CD1c-positive myeloid dendritic cell (primary cell): ENCODE data around the gene CEACAM16.
"Not testable (repeated sequence)": the region's sequence is repeated elsewhere in the genome, so short reads cannot be mapped to it uniquely, and the experiment has no call there.

ENCODE experiments used
- DNase-seq: peaks from one replicate; pipeline ENCODE4 v3.0.0-alpha.2; 2016; ENCODE audit errors: extremely low spot score

The CEACAM16 gene

DNA sequence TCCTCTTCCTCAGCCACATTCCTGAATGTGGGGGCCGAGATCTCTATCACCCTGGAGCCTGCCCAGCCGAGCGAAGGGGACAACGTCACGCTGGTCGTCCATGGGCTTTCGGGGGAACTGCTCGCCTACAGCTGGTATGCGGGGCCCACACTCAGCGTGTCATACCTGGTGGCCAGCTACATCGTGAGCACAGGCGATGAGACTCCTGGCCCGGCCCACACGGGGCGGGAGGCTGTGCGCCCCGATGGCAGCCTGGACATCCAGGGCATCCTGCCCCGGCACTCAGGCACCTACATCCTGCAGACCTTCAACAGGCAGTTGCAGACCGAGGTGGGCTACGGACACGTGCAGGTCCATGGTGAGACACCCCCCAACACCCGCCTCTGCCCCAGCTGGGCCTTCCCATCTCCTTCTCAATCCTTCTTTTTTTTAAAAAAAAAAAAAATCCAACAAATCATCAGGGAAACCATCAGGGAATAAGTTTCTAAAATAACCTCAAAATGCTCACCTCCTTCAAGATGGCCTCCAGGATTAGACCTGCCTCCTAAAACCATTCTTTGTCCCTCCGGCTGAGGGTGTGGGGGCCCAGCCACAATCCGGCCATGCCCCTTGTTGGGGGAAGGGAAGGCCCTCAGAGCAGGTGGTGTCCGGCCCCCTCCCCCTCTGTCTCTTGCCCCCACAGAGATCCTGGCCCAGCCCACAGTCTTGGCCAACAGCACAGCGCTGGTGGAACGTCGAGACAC lies 4.6 kb downstream of the CEACAM16 start:
- no peak for DNase-seq

GRCh38 chr19:44704982-44705381 lies 6.0 kb downstream of the CEACAM16 start:
- DNase-seq: no peak

DNA sequence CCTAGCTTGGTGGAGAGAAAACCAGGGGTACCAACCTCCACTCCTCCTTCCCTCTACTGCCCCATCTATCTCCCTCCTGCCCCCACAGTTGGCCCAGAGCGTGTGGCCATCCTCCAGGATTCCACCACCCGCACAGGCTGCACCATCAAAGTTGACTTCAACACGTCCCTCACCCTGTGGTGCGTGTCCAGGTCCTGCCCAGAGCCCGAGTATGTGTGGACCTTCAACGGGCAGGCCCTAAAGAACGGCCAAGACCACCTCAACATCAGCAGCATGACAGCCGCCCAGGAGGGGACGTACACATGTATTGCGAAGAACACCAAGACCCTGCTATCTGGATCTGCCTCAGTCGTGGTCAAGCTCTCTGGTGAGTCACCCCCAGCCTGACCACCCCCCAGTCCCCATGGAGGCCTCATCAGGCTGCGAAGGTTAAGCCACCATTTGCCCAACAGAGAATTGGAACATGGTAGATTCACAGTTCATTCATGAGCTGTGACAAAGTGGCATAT lies 6.6 kb downstream of the CEACAM16 start:
- no peak for DNase-seq

DNA sequence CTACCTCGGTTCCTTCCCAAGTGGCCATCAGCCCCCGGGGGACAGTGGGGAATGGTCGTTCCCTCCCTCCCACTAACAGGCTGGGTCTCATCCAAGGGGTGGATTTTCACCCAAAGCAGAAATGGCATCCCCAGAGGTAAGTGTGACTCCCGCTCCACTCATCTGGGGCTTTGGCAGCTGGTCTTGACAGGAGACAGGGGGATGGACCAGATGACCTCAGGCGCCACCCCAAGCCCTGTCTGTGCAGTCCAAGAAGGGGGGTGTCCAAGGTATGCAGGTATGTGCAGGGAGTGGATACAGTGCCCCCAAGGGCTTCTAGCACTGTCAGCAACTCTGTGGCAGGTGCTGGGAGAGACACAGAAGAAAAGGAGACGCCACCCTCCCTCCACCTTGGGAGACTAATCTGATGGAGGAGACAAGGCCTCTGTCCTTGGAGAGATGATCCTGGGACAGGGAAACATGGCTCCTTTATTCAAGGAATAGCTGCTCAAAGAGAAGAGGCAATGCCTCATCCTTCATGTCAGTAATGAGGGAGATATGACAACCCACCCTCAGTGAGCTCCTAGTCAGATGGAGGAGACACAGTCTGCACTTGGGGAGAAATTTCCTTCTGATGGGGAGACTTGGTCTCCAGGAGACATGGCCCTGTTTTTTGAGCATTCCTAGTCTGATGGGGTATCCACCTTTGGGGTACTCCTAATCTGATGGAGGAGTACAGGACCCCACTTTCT lies 7.7 kb downstream of the CEACAM16 start:
- DNase-seq: no peak

DNA sequence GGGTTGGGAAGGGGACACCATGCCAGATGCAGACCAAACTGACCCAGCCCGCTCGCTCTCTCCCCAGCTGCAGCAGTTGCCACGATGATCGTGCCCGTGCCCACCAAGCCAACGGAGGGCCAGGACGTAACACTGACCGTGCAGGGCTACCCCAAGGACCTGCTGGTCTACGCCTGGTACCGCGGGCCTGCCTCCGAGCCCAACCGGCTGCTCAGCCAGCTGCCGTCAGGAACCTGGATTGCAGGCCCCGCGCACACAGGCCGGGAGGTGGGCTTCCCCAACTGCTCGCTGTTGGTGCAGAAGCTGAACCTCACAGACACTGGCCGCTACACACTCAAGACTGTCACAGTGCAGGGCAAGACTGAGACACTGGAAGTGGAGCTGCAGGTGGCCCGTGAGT lies 8.8 kb downstream of the CEACAM16 start:
- DNase-seq: no peak

- DNase-seq: no peak
Measured at GRCh38 chr19:44708940-44709339, 10.0 kb downstream of the CEACAM16 start.

GRCh38 chr19:44709434-44710266 lies 10.7 kb downstream of the CEACAM16 start:
- not testable (repeated sequence) for DNase-seq

DNA sequence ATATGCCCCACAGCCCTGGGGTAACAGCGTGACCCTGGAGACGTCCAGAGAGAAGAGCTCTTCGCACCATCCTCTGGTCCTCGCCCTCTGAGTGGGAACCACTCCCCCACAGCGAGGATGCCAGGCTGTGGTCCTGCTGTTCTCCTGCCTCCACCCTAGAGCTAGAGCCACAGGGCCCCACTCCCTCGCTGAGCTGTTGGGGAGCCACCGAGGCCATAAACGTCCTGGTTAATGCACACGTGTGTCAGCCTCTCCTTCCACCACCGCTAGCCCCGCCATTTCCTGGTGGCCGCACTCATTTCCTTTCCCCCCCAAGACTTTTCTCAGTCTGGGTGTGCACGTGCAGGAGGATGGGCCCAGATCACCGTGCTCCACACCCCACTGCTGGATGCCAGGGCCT lies 11.5 kb downstream of the CEACAM16 start:
- DNase-seq: no peak

DNA sequence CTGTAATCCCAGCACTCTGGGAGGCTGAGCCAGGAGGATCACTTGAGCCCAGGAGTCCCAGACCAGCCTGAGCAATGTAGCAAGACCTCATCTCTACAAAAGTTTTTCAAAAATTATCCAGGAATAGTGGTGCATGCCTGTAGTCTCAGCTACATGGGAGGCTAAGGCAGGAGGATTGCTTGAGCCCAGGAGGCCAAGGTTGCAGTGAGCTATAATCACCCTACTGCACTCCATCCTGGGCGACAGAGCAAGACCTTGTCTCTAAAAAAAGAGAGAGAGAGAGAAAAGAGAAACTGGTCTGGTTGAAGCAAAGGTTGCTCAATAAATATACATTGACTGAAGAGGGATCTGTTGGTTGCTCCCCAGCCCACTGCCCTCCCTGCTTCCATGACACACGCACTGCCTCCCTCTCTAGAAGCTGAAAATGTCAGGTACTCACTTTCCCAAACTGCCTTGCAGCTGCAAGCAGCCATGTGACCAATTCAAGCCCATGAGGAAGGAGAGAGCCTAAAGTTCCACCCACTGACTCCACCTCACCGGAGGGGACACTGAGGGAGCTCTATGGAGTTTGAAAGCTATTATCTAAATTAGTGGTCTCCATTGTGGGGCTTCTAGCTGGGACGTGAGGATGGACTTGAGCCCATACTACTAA lies 14.0 kb downstream of the CEACAM16 start:
- no peak for DNase-seq

DNA sequence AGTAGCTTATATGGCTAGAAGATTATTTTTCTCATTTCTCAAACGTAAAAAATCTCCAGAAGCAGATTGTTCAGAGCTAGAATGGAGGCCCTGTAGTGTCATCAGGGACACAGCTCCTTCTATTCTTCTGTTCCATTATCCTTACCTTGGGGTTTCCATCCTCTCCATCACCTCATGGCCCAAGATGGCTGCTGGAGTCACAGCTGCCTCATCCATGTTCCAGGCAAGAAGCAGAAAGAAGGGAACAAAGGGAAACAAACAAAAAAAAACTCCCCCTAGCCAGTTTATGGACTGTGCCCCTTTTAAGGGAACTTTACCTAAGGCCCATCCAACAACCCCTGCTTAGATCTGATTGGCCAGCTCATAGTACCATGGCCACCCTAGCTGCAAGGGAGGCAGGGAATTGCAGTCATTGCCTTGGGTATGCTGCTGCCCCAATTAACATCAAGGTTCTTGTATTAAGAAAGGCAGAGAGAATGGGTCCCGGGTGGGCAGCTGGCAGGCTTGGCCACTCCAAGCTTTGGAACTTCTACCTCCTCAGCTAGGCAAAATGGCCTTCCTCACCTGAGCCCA lies 15.7 kb downstream of the CEACAM16 start:
- no peak for DNase-seq

GRCh38 chr19:44717603-44718002 lies 18.7 kb downstream of the CEACAM16 start:
- no peak for DNase-seq

- DNase-seq: peak; percentile 29
Measured at GRCh38 chr19:44718441-44719261, 19.7 kb downstream of the CEACAM16 start.

GRCh38 chr19:44719262-44719701 lies 20.3 kb downstream of the CEACAM16 start:
- DNase-seq: no peak

GRCh38 chr19:44720396-44720795 lies 21.4 kb downstream of the CEACAM16 start:
- not testable (repeated sequence) for DNase-seq

GRCh38 chr19:44720945-44721344 lies 22.0 kb downstream of the CEACAM16 start:
- no peak for DNase-seq

- not testable (repeated sequence) for DNase-seq
Measured at GRCh38 chr19:44721369-44721768, 22.4 kb downstream of the CEACAM16 start.

GRCh38 chr19:44722131-44723121 lies 23.5 kb downstream of the CEACAM16 start:
- peak; percentile 85 for DNase-seq

DNA sequence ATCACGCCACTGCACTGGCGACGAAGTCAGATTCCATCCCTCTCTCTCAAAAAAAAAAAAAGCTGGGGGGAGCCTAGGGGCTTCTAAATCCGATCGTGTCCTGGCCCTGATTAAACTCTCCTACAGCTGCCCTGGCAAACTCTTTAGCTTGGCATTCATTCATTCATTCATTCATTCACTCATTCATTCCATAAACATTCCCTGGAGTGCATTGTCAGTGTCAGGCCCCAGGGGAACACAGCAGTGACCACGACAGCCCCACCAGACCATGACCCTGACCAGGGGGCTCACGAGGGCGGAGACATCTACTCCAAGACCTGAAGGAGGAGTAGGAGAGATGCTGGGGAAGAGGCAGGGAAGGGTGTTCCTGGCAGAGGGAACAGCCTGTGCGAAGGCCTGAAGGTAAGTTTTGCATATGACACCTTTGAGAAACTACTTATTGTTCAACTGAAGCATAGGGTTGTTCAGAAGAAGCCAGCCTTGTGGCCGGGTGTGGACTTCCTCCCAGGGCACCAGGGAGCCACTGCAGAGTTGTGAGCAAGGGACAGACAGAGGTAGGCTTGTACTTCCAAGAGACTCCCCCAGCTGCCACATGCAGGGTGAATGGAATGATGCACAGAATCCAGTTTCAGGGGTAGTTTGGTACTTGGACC lies 24.5 kb downstream of the CEACAM16 start:
- no peak for DNase-seq

DNA sequence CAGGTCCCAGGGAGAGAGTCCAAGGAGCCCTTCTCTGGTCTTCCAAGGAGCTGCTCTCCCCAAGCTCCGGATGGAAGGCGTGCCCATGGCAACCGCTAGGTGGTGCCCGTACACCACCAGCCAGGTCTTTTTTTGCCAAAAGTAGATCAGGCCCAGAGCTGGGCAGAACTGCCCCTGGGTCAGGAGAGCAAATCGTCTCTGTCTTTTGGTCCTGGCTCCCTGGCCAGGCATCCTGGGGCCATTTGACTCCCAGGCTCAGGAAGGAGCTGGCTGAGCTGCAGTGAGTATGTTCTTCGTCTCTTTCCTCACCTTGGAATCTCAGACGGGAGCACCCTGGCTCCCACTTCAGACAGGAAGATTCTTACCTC lies 25.0 kb downstream of the CEACAM16 start:
- DNase-seq: peak; percentile 90
